H9 (cell line): ENCODE data around the gene PDCD10. TPM values are rescaled to one million over a fixed set of nuclear protein-coding genes. Genes with fewer than 3 reads are reported as not detected.

Experiments used
- DNase-seq: peaks from one replicate; pipeline ENCODE4 v3.0.0-alpha.2; 2017
- H2AFZ ChIP-seq: one replicate; pipeline ENCODE4 v1.6.1; 2013; ENCODE audit warnings: mild to moderate bottlenecking, low read length, control low read depth, moderate library complexity
- H2AK5ac ChIP-seq: 2 replicates; pipeline ENCODE4 v1.6.1; 2013; ENCODE audit warnings: low read length, control low read depth, mixed read lengths; ENCODE audit not compliant: insufficient read length
- H2BK120ac ChIP-seq: one replicate; pipeline ENCODE4 v1.6.1; 2013; ENCODE audit warnings: low read depth, mild to moderate bottlenecking, low read length, control low read depth, inconsistent platforms; ENCODE audit not compliant: poor library complexity, severe bottlenecking
- H2BK12ac ChIP-seq: 2 replicates; pipeline ENCODE4 v1.6.1; 2013; ENCODE audit warnings: low read length, control low read depth, mixed read lengths, low read depth; ENCODE audit not compliant: insufficient read length
- H2BK15ac ChIP-seq: 2 replicates; pipeline ENCODE4 v1.6.1; 2013; ENCODE audit warnings: low read depth, low read length, control low read depth
- H2BK20ac ChIP-seq: one replicate; pipeline ENCODE4 v1.6.1; 2013; ENCODE audit warnings: low read depth, mild to moderate bottlenecking, low read length, control low read depth, inconsistent platforms; ENCODE audit not compliant: poor library complexity, severe bottlenecking
- H2BK5ac ChIP-seq: 2 replicates; pipeline ENCODE4 v1.6.1; 2013; ENCODE audit warnings: low read length, control low read depth, mixed read lengths; ENCODE audit not compliant: insufficient read length
- H3K14ac ChIP-seq: 2 replicates; pipeline ENCODE4 v1.6.1; 2013; ENCODE audit warnings: low read length, control low read depth; ENCODE audit not compliant: insufficient read depth
- H3K18ac ChIP-seq: 2 replicates; pipeline ENCODE4 v1.6.1; 2013; ENCODE audit warnings: low read depth, mild to moderate bottlenecking, mixed read lengths, low read length, control low read depth; ENCODE audit not compliant: insufficient read length
- H3K23ac ChIP-seq: 2 replicates; pipeline ENCODE4 v1.6.1; 2013; ENCODE audit warnings: low read length, control low read depth, mixed read lengths, low read depth; ENCODE audit not compliant: insufficient read length
- H3K23me2 ChIP-seq: 2 replicates; pipeline ENCODE4 v1.6.1; 2013; ENCODE audit warnings: low read depth, mild to moderate bottlenecking, mixed read lengths, low read length, control low read depth; ENCODE audit not compliant: insufficient read length, poor library complexity, severe bottlenecking
- H3K27ac ChIP-seq: 2 replicates; pipeline ENCODE4 v1.5.1; 2013; ENCODE audit warnings: low read length, control low read depth, mixed read lengths, low read depth; ENCODE audit not compliant: insufficient read length
- H3K27me3 ChIP-seq: 2 replicates; pipeline ENCODE4 v1.6.1; 2013; ENCODE audit warnings: low read length, control low read depth, inconsistent platforms; ENCODE audit not compliant: insufficient read depth
- H3K4ac ChIP-seq: 2 replicates; pipeline ENCODE4 v1.6.1; 2013; ENCODE audit warnings: low read depth, mild to moderate bottlenecking, control low read depth, inconsistent platforms, low read length, moderate library complexity
- H3K4me1 ChIP-seq: 2 replicates; pipeline ENCODE4 v1.6.1; 2013; ENCODE audit warnings: low read length, control low read depth, inconsistent platforms; ENCODE audit not compliant: insufficient read depth
- H3K4me2 ChIP-seq: 2 replicates; pipeline ENCODE4 v1.6.1; 2013; ENCODE audit warnings: low read length, control low read depth, mixed read lengths; ENCODE audit not compliant: insufficient read length, insufficient read depth
- H3K56ac ChIP-seq: 2 replicates; pipeline ENCODE4 v1.6.1; 2013; ENCODE audit warnings: low read depth, mild to moderate bottlenecking, mixed read lengths, low read length, control low read depth; ENCODE audit not compliant: insufficient read length
- H3K79me1 ChIP-seq: 2 replicates; pipeline ENCODE4 v1.6.1; 2013; ENCODE audit warnings: low read depth, mild to moderate bottlenecking, moderate library complexity, low read length, control low read depth, inconsistent platforms; ENCODE audit not compliant: insufficient read depth, poor library complexity, severe bottlenecking
- H3K79me2 ChIP-seq: 2 replicates; pipeline ENCODE4 v1.6.1; 2013; ENCODE audit warnings: low read length, control low read depth, inconsistent platforms; ENCODE audit not compliant: insufficient read depth
- H3K9ac ChIP-seq: 2 replicates; pipeline ENCODE4 v1.6.1; 2013; ENCODE audit warnings: low read length, control low read depth, mixed read lengths; ENCODE audit not compliant: insufficient read length; ENCODE audit errors: extremely low read depth
- H3K9me3 ChIP-seq: one replicate; pipeline ENCODE4 v1.6.1; 2013; ENCODE audit warnings: low read depth, low read length, inconsistent platforms; ENCODE audit not compliant: control insufficient read depth
- H3T11ph ChIP-seq: one replicate; pipeline ENCODE4 v1.6.1; 2013; ENCODE audit warnings: mild to moderate bottlenecking, low read length, control low read depth, inconsistent platforms
- H4K20me1 ChIP-seq: one replicate; pipeline ENCODE4 v1.6.1; 2013; ENCODE audit not compliant: control insufficient read depth, insufficient read length, insufficient read depth
- H4K5ac ChIP-seq: 2 replicates; pipeline ENCODE4 v1.6.1; 2013; ENCODE audit warnings: low read depth, mild to moderate bottlenecking, mixed read lengths, low read length, control low read depth; ENCODE audit not compliant: insufficient read length
- H4K8ac ChIP-seq: replicated peaks from 2 replicates; pipeline ENCODE4 v1.6.1; 2013; ENCODE audit warnings: low read length, control low read depth, mixed read lengths, low read depth; ENCODE audit not compliant: insufficient read length
- H4K91ac ChIP-seq: 2 replicates; pipeline ENCODE4 v1.6.1; 2013; ENCODE audit warnings: low read depth, mild to moderate bottlenecking, moderate library complexity, mixed read lengths, low read length, control low read depth; ENCODE audit not compliant: insufficient read length
- H3K27ac Mint-ChIP-seq, 3 experiments: 2 replicates in 2 of 3; 3 replicates in 1 of 3; pipeline ENCODE4 v1.8.0; 2020 to 2021; ENCODE audit warnings: mixed read lengths in 3 of 3, mild to moderate bottlenecking in 1 of 3, moderate library complexity in 1 of 3
- H3K27me3 Mint-ChIP-seq: 2 replicates; pipeline ENCODE4 v1.8.0; 2021; ENCODE audit warnings: low read depth, mild to moderate bottlenecking, moderate library complexity, mixed read lengths
- H3K36me3 Mint-ChIP-seq, 3 experiments: 2 replicates in 2 of 3; 3 replicates in 1 of 3; pipeline ENCODE4 v1.8.0; 2020 to 2021; ENCODE audit warnings: low read depth in 3 of 3, mixed read lengths in 3 of 3; ENCODE audit not compliant: insufficient read depth in 1 of 3
- H3K4me1 Mint-ChIP-seq, 2 experiments: 2 replicates each; pipeline ENCODE4 v1.8.0; 2020; ENCODE audit warnings: mixed read lengths in 2 of 2
- H3K4me3 Mint-ChIP-seq, 2 experiments: 2 replicates in 1 of 2; 3 replicates in 1 of 2; pipeline ENCODE4 v1.8.0; 2020 to 2021; ENCODE audit warnings: mild to moderate bottlenecking in 2 of 2, mixed read lengths in 2 of 2, moderate library complexity in 1 of 2
- H3K9me3 Mint-ChIP-seq, 2 experiments: 2 replicates in 1 of 2; 3 replicates in 1 of 2; pipeline ENCODE4 v1.8.0; 2020; ENCODE audit warnings: mild to moderate bottlenecking in 2 of 2, mixed read lengths in 2 of 2, moderate library complexity in 1 of 2
- WGBS: extraction: QIAGEN DNeasy Blood & Tissue Kit; methylation state at CpG from one replicate; pipeline ENCODE4 v1.1.7; 2013; ENCODE audit warnings: missing lambda C conversion rate, low lambda C conversion rate, mixed read lengths; ENCODE audit not compliant: insufficient read length; ENCODE audit errors: extremely low coverage; 5-methylcytosine and 5-hydroxymethylcytosine counted together
- total RNA-seq: library from RNA; stranded (reverse); gene quantifications from 2 replicates; pipeline ENCODE4 v1.2.1, GENCODE V29; 2021
- TF ChIP-seq, protein P1 (sequence below): fragments of 200-600 bp; sonication (generic); conservative IDR thresholded peaks from 3 replicates; pipeline ENCODE4 v1.8.0; 2021; ENCODE audit warnings: antibody characterized with exemption, mild to moderate bottlenecking

The PDCD10 gene
- total RNA-seq, 1 experiment from 2014 or later = 64.3 TPM

- Mint-ChIP-seq H3K9me3 (no peaks in the 10 kb centered on the region), H3K4me1 (peaks cover 45 to 51% of the 10 kb centered on the region in 2 experiments), H3K36me3 (no peaks in the 10 kb centered on the region; a peak in 2 of 7 replicates), H3K27me3 (no peaks in the 10 kb centered on the region), H3K27ac (no peak overlapping the region; a peak in 1 of 7 replicates), H3K4me3 (no peak overlapping the region; a peak in 1 of 5 replicates)
- no peak overlapping the region for H3K23ac ChIP-seq
- no peak overlapping the region for H3K14ac ChIP-seq
- no peak overlapping the region for H3T11ph ChIP-seq
- peaks cover 45% of the 10 kb centered on the region for H3K79me2 ChIP-seq
- no peaks in the 10 kb centered on the region for H3K27me3 ChIP-seq
- H4K20me1 ChIP-seq = no peaks in the 10 kb centered on the region
- H2BK120ac ChIP-seq = no peak overlapping the region
- no peaks in the 10 kb centered on the region for H3K23me2 ChIP-seq
- H4K8ac ChIP-seq = no peak overlapping the region
- no CpG with 5 or more reads among the region's 2 CpGs for whole genome bisulfite sequencing
- H2BK5ac ChIP-seq = no peak overlapping the region
- no peaks in the 10 kb centered on the region for H3K9me3 ChIP-seq
- H3K4ac ChIP-seq = no peak overlapping the region
- no peak overlapping the region for H3K56ac ChIP-seq
- peaks cover 2% of the 10 kb centered on the region for H3K79me1 ChIP-seq
- no peak overlapping the region for H4K91ac ChIP-seq
- H2AFZ ChIP-seq = no peak overlapping the region
- H3K27ac ChIP-seq = no peak overlapping the region
- TF ChIP-seq, protein P1, sequence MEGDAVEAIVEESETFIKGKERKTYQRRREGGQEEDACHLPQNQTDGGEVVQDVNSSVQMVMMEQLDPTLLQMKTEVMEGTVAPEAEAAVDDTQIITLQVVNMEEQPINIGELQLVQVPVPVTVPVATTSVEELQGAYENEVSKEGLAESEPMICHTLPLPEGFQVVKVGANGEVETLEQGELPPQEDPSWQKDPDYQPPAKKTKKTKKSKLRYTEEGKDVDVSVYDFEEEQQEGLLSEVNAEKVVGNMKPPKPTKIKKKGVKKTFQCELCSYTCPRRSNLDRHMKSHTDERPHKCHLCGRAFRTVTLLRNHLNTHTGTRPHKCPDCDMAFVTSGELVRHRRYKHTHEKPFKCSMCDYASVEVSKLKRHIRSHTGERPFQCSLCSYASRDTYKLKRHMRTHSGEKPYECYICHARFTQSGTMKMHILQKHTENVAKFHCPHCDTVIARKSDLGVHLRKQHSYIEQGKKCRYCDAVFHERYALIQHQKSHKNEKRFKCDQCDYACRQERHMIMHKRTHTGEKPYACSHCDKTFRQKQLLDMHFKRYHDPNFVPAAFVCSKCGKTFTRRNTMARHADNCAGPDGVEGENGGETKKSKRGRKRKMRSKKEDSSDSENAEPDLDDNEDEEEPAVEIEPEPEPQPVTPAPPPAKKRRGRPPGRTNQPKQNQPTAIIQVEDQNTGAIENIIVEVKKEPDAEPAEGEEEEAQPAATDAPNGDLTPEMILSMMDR = no peak
- H2AK5ac ChIP-seq = no peak overlapping the region
- no peak for DNase-seq
- H2BK12ac ChIP-seq = no peak overlapping the region
- H2BK15ac ChIP-seq = no peak overlapping the region
- H3K9ac ChIP-seq = no peak overlapping the region
- no peak overlapping the region for H2BK20ac ChIP-seq
- no peak overlapping the region for H3K4me2 ChIP-seq
- no peak overlapping the region for H4K5ac ChIP-seq
- H3K4me1 ChIP-seq = no peaks in the 10 kb centered on the region; the same call in 1 of the 2 replicates
- H3K18ac ChIP-seq = no peak overlapping the region
Observed at GRCh38 chr3:167731393-167731792, 3.3 kb downstream of the PDCD10 start.
